CD14-positive monocyte (primary cell): ENCODE results near the gene IGDCC3. TPM values are rescaled to one million over a fixed set of nuclear protein-coding genes. Genes with fewer than 3 reads are reported as not detected.

Experiments used
- DNase-seq, 3 donors: peaks; one replicate each; pipeline ENCODE4 v3.0.0-alpha.2; 2011 to 2022
- H2AFZ ChIP-seq: 2 replicates; pipeline ENCODE4 v1.6.0; 2012; ENCODE audit warnings: mild to moderate bottlenecking, low read depth, low read length, inconsistent platforms; ENCODE audit not compliant: insufficient read depth, poor library complexity, severe bottlenecking
- H3K27ac ChIP-seq, 2 donors: 1 replicate in 1 of 2; 2 replicates in 1 of 2; pipeline ENCODE4 v1.5.1; 2012 to 2013; ENCODE audit warnings: low read length in 2 of 2, control low read depth in 1 of 2, inconsistent platforms in 1 of 2, low read depth in 1 of 2, mild to moderate bottlenecking in 1 of 2
- H3K27me3 ChIP-seq, 2 donors: one replicate each; pipeline versions ENCODE4 v1.6.0 to v1.6.1; 2011 to 2013; ENCODE audit warnings: low read length in 2 of 2; ENCODE audit not compliant: control insufficient read depth in 2 of 2, insufficient read depth in 2 of 2
- H3K36me3 ChIP-seq, 2 donors: replicated peaks in 1 of 2; 1 replicate in 1 of 2; 2 replicates in 1 of 2; pipeline versions ENCODE4 v1.5.1 to v1.6.1; 2012 to 2013; ENCODE audit warnings: low read length in 2 of 2, control low read depth in 1 of 2, inconsistent platforms in 1 of 2, mild to moderate bottlenecking in 1 of 2; ENCODE audit not compliant: insufficient read depth in 2 of 2, control insufficient read depth in 1 of 2
- H3K4me1 ChIP-seq, 2 donors: 1 replicate in 1 of 2; 2 replicates in 1 of 2; pipeline versions ENCODE4 v1.5.1 to v1.6.1; 2012 to 2013; ENCODE audit warnings: low read length in 2 of 2, control low read depth in 1 of 2, inconsistent platforms in 1 of 2, mild to moderate bottlenecking in 1 of 2, moderate library complexity in 1 of 2; ENCODE audit not compliant: insufficient read depth in 2 of 2, control insufficient read depth in 1 of 2
- H3K4me2 ChIP-seq: replicated peaks from 2 replicates; pipeline ENCODE3; 2012; ENCODE audit warnings: low read length, moderate library complexity, mild to moderate bottlenecking; ENCODE audit not compliant: poor library complexity, severe bottlenecking; ENCODE audit errors: extremely low read depth
- H3K4me3 ChIP-seq, 3 experiments: fragments of 200-600 bp in 1 of 3; sonication (generic) in 1 of 3; replicated peaks in 1 of 3; 1 replicate in 2 of 3; 2 replicates in 1 of 3; pipeline ENCODE4 v1.5.1; 2011 to 2013; ENCODE audit warnings: low read length in 3 of 3, mild to moderate bottlenecking in 3 of 3, control low read depth in 2 of 3, low read depth in 2 of 3, inconsistent platforms in 1 of 3, moderate library complexity in 1 of 3
- H3K79me2 ChIP-seq: 2 replicates; pipeline ENCODE4 v1.6.0; 2012; ENCODE audit warnings: mild to moderate bottlenecking, control low read depth, inconsistent platforms, low read length, moderate library complexity; ENCODE audit not compliant: insufficient read depth
- H3K9ac ChIP-seq: 2 replicates; pipeline ENCODE4 v1.6.0; 2017; ENCODE audit warnings: low read length, mild to moderate bottlenecking; ENCODE audit not compliant: insufficient read depth, poor library complexity, severe bottlenecking
- H3K9me3 ChIP-seq, 2 donors: replicated peaks in 1 of 2; 1 replicate in 1 of 2; 2 replicates in 1 of 2; pipeline versions ENCODE4 v1.5.1 to v1.6.1; 2012 to 2013; ENCODE audit warnings: low read length in 2 of 2, control low read depth in 1 of 2; ENCODE audit not compliant: control insufficient read depth in 1 of 2, insufficient read depth in 1 of 2
- H4K20me1 ChIP-seq: 2 replicates; pipeline ENCODE4 v1.6.0; 2012; ENCODE audit warnings: mild to moderate bottlenecking, low read length, control low read depth, moderate library complexity; ENCODE audit not compliant: insufficient read depth
- H3K27ac Mint-ChIP-seq, 7 donors: one replicate each; pipeline ENCODE4 v1.8.0; 2020; ENCODE audit warnings: mild to moderate bottlenecking in 7 of 7, mixed read lengths in 7 of 7, moderate library complexity in 6 of 7, inconsistent platforms in 2 of 7
- H3K27me3 Mint-ChIP-seq, 3 donors: one replicate each; pipeline ENCODE4 v1.8.0; 2021 to 2022; ENCODE audit warnings: low read depth in 3 of 3, mild to moderate bottlenecking in 3 of 3, mixed read lengths in 3 of 3, moderate library complexity in 3 of 3, inconsistent platforms in 1 of 3
- H3K36me3 Mint-ChIP-seq, 2 donors: one replicate each; pipeline ENCODE4 v1.8.0; 2020; ENCODE audit warnings: mixed read lengths in 2 of 2, inconsistent platforms in 1 of 2, mild to moderate bottlenecking in 1 of 2
- H3K4me1 Mint-ChIP-seq: one replicate; pipeline ENCODE4 v1.8.0; 2020; ENCODE audit warnings: mild to moderate bottlenecking, mixed read lengths
- H3K4me3 Mint-ChIP-seq, 2 donors: one replicate each; pipeline ENCODE4 v1.8.0; 2020; ENCODE audit warnings: mild to moderate bottlenecking in 2 of 2, mixed read lengths in 2 of 2, moderate library complexity in 1 of 2
- H3K9me3 Mint-ChIP-seq, 7 donors: one replicate each; pipeline ENCODE4 v1.8.0; 2020 to 2022; ENCODE audit warnings: mixed read lengths in 7 of 7, mild to moderate bottlenecking in 6 of 7, moderate library complexity in 6 of 7, inconsistent platforms in 2 of 7
- WGBS: methylation state at CpG from one replicate; pipeline ENCODE4 v1.1.5; 2013; ENCODE audit warnings: missing lambda C conversion rate; ENCODE audit not compliant: insufficient coverage; 5-methylcytosine and 5-hydroxymethylcytosine counted together
- intact Hi-C, 2 donors: fragments of 100-400 bp; cut with micrococcal nuclease; formaldehyde crosslinking; loops; one replicate each; pipeline versions ENCODE4 v1.15.0 to v1.15.1; 2023
- polyA plus RNA-seq, 3 donors: library from polyadenylated mRNA; depleted of rRNA in 1 of 3; unstranded in 2 of 3; stranded (reverse) in 1 of 3; fragments of 300-500 nt in 2 of 3; fragments of >200 nt in 1 of 3; fragmentation: Illumina TruSeq in 2 of 3; gene quantifications; 1 replicate in 2 of 3; 2 replicates in 1 of 3; pipeline ENCODE4 v1.2.3, GENCODE V29; 2012 to 2021
- TF ChIP-seq, protein P1 (sequence below): fragments of 200-600 bp; IDR thresholded peaks from one replicate; pipeline ENCODE4 v1.8.0; 2022; ENCODE audit warnings: antibody characterized with exemption, mild to moderate bottlenecking

IGDCC3 gene
- polyA plus RNA-seq, 3 donors: not detected

GRCh38 chr15:65363306-65363705 lies 14.5 kb downstream of the IGDCC3 start:
- no peak for DNase-seq
- Histone ChIP-seq H3K4me1 (no peaks in the 10 kb centered on the region), H3K27ac (no peak overlapping the region), H3K27me3 (peaks cover 2 to 27% of the 10 kb centered on the region in 2 donors), H3K9me3 (no peaks in the 10 kb centered on the region), H3K4me2 (no peak overlapping the region), H2AFZ (no peak overlapping the region), H3K79me2 (no peaks in the 10 kb centered on the region), H3K4me3 (no peak overlapping the region), H4K20me1 (no peaks in the 10 kb centered on the region), H3K36me3 (no peaks in the 10 kb centered on the region), H3K9ac (no peak overlapping the region)
- H3K4me3 Mint-ChIP-seq: no peak overlapping the region
- TF ChIP-seq, protein P1, sequence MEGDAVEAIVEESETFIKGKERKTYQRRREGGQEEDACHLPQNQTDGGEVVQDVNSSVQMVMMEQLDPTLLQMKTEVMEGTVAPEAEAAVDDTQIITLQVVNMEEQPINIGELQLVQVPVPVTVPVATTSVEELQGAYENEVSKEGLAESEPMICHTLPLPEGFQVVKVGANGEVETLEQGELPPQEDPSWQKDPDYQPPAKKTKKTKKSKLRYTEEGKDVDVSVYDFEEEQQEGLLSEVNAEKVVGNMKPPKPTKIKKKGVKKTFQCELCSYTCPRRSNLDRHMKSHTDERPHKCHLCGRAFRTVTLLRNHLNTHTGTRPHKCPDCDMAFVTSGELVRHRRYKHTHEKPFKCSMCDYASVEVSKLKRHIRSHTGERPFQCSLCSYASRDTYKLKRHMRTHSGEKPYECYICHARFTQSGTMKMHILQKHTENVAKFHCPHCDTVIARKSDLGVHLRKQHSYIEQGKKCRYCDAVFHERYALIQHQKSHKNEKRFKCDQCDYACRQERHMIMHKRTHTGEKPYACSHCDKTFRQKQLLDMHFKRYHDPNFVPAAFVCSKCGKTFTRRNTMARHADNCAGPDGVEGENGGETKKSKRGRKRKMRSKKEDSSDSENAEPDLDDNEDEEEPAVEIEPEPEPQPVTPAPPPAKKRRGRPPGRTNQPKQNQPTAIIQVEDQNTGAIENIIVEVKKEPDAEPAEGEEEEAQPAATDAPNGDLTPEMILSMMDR: no peak
- H3K27me3 Mint-ChIP-seq: peaks cover 21 to 32% (median 26%) of the 10 kb centered on the region in 3 donors
- intact Hi-C loops: no loop called here
- H3K36me3 Mint-ChIP-seq: no peaks in the 10 kb centered on the region
- peaks cover 0 to 3% (median 0%) of the 10 kb centered on the region in 7 donors for H3K9me3 Mint-ChIP-seq
- H3K4me1 Mint-ChIP-seq: no peaks in the 10 kb centered on the region
- H3K27ac Mint-ChIP-seq: no peak overlapping the region
- WGBS: 90% methylated on average over 6 of the region's 7 CpGs

GRCh38 chr15:65362491-65362890 lies 15.3 kb downstream of the IGDCC3 start:
- peaks cover 25 to 37% (median 34%) of the 10 kb centered on the region in 3 donors for H3K27me3 Mint-ChIP-seq
- Histone ChIP-seq H3K4me2 (no peak overlapping the region), H3K9ac (no peak overlapping the region), H2AFZ (no peak overlapping the region), H4K20me1 (no peaks in the 10 kb centered on the region), H3K79me2 (no peaks in the 10 kb centered on the region), H3K4me1 (no peaks in the 10 kb centered on the region), H3K9me3 (no peaks in the 10 kb centered on the region), H3K4me3 (no peak overlapping the region), H3K27me3 (peaks cover 6 to 35% of the 10 kb centered on the region in 2 donors), H3K27ac (no peak overlapping the region), H3K36me3 (no peaks in the 10 kb centered on the region)
- TF ChIP-seq, protein P1: no peak
- DNase-seq: no peak
- intact Hi-C loops: no loop called here
- H3K9me3 Mint-ChIP-seq: peaks cover 0 to 5% (median 0%) of the 10 kb centered on the region in 7 donors
- peak overlapping the region in 1 of 2 donors; percentile 35 for H3K4me3 Mint-ChIP-seq
- no peaks in the 10 kb centered on the region for H3K36me3 Mint-ChIP-seq
- no peak overlapping the region for H3K27ac Mint-ChIP-seq
- H3K4me1 Mint-ChIP-seq: no peaks in the 10 kb centered on the region
- WGBS: no CpG with 5 or more reads among the region's 8 CpGs
